ENCODE measurements around the gene ZNF81. TPM values are rescaled to one million over a fixed set of nuclear protein-coding genes. Genes with fewer than 3 reads are reported as not detected.
"Not testable (repeated sequence)": the region's sequence is repeated elsewhere in the genome, so short reads cannot be mapped to it uniquely, and the experiment has no call there.

Gene ZNF81
- total and polyA plus RNA-seq, 2 experiments from 2014 or later, result 6.1 to 8.9 TPM

GRCh38 chrX:47955295-47955694, 118.6 kb downstream of the ZNF81 start:
- not testable (repeated sequence) for H3K9me2 ChIP-seq (ENCODE audit: insufficient read depth); H3K36me3 Mint-ChIP-seq (ENCODE audit: low read depth); H2AFZ ChIP-seq; H3K36me3 ChIP-seq (ENCODE audit: insufficient read depth); H3K27ac ChIP-seq (ENCODE audit: low read depth); H3K4me3 ChIP-seq; H3K4me2 ChIP-seq; H3F3A ChIP-seq (replicated peaks; ENCODE audit: low read depth); DNase-seq (ENCODE audit: low spot score); H3K27me3 ChIP-seq (ENCODE audit: insufficient read depth); H3K4me1 Mint-ChIP-seq; H4K20me1 ChIP-seq (replicated peaks; ENCODE audit: insufficient read depth); H3K79me2 ChIP-seq (replicated peaks; ENCODE audit: insufficient read depth); H3K4me1 ChIP-seq (ENCODE audit: insufficient read depth); H3K27ac Mint-ChIP-seq; H3K27me3 Mint-ChIP-seq (ENCODE audit: insufficient read depth, low read depth, poor library complexity); H3K4me3 Mint-ChIP-seq; ATAC-seq
- peaks cover 14% of the 10 kb centered on the region for H3K9me3 Mint-ChIP-seq

GRCh38 chrX:47956016-47956415, 119.3 kb downstream of the ZNF81 start:
- Histone ChIP-seq H3K79me2 (replicated peaks; ENCODE audit: insufficient read depth) (no peaks in the 10 kb centered on the region), H3K27me3 (ENCODE audit: insufficient read depth) (no peaks in the 10 kb centered on the region)
- H3K27ac Mint-ChIP-seq, result no peak overlapping the region
- no peak for TF ChIP-seq CTCF (conservative IDR thresholded peaks at IDR 0.05; ENCODE audit: low read depth in 2 of 2)
- no peak for TF ChIP-seq ZNF331 (CRISPR knock-in tag; IDR thresholded peaks at IDR 0.05; ENCODE audit: low read depth)
- no peak for TF ChIP-seq NANOG (IDR thresholded peaks at IDR 0.05; ENCODE audit: borderline replicate concordance)
- TF ChIP-seq REST (IDR thresholded peaks at IDR 0.05; ENCODE audit: unreplicated experiment), result no peak
- no peak for TF ChIP-seq ZNF462 (CRISPR knock-in tag; IDR thresholded peaks at IDR 0.05)
- no peak for TF ChIP-seq EZH2 (IDR thresholded peaks at IDR 0.05; ENCODE audit: low read depth, unreplicated experiment)
- no peak for TF ChIP-seq STAT1 (IDR thresholded peaks at IDR 0.05; ENCODE audit: unreplicated experiment)
- TF ChIP-seq ETS1 (IDR thresholded peaks at IDR 0.05), result no peak
- no peak for TF ChIP-seq POLR2AphosphoS5 (IDR thresholded peaks at IDR 0.05; ENCODE audit: low read depth)
- no peak for TF ChIP-seq ZNF114 (CRISPR knock-in tag; IDR thresholded peaks at IDR 0.05)

More at GRCh38 chrX:47956016-47956415, 119.3 kb downstream of the ZNF81 start:
- no peak overlapping the region for H3K4me3 Mint-ChIP-seq
- DNase-seq (ENCODE audit: low spot score) (no peak), ATAC-seq (no peak)
- peaks cover 5% of the 10 kb centered on the region; the same call in 2 of the 3 replicates for H3K4me1 Mint-ChIP-seq
- H2AFZ ChIP-seq, result no peak overlapping the region
- no peaks in the 10 kb centered on the region for H3K9me2 ChIP-seq (ENCODE audit: insufficient read depth)
- H3K9me3 Mint-ChIP-seq, result peaks cover 14% of the 10 kb centered on the region
- no peak overlapping the region for H3K4me3 ChIP-seq
- H3K36me3 ChIP-seq (ENCODE audit: insufficient read depth), result no peaks in the 10 kb centered on the region
- no peak overlapping the region for H3K4me2 ChIP-seq
- H3K4me1 ChIP-seq (ENCODE audit: insufficient read depth), result no peaks in the 10 kb centered on the region
- H3K27me3 Mint-ChIP-seq (ENCODE audit: insufficient read depth, low read depth, poor library complexity), result peaks cover 5% of the 10 kb centered on the region
- H3F3A ChIP-seq (replicated peaks; ENCODE audit: low read depth), result no peaks in the 10 kb centered on the region
- H3K27ac ChIP-seq (ENCODE audit: low read depth), result no peak overlapping the region
- H4K20me1 ChIP-seq (replicated peaks; ENCODE audit: insufficient read depth), result no peaks in the 10 kb centered on the region
- H3K36me3 Mint-ChIP-seq (ENCODE audit: low read depth), result peaks cover 7% of the 10 kb centered on the region; the same call in 2 of the 3 replicates

All from GM23338 (cell line).